ENCODE data around the gene VWA8.
A peak's percentile ranks its signal among the peaks of the same experiment; 100 is the strongest.

The VWA8 gene

DNA sequence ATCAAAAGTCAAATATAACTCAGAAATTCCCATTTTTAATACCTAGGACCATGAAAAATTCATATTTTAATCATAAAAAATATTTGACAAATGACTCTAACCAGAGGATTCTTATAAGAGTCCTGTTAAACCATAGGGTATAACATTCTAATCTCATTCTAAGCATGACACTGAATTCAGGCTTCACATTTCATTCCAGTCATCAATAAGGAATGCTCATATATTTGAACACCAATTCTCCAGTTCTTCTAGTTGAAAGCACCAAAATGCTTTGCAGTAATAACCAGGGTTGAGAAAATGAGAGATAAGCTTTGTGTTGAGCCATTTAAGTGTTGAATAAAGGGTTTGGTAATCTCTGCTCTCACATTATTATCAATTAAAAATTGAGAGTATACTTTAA lies 147.5 kb downstream of the VWA8 start:
- TF ChIP-seq BACH2 (CRISPR knock-in tag; IDR thresholded peaks at IDR 0.05; ENCODE audit: borderline replicate concordance) (no peak), ISL1 (CRISPR knock-in tag; IDR thresholded peaks at IDR 0.05) (no peak), ARNTL (CRISPR knock-in tag; IDR thresholded peaks at IDR 0.05; ENCODE audit: borderline replicate concordance, low read depth) (no peak), OSR1 (CRISPR knock-in tag; IDR thresholded peaks at IDR 0.05) (no peak), TCF4 (CRISPR knock-in tag; IDR thresholded peaks at IDR 0.05; ENCODE audit: borderline replicate concordance) (no peak), PPARA (CRISPR knock-in tag; IDR thresholded peaks at IDR 0.05; ENCODE audit: borderline replicate concordance) (no peak), ZFP3 (CRISPR knock-in tag; IDR thresholded peaks at IDR 0.05) (no peak), CSDC2 (CRISPR knock-in tag; IDR thresholded peaks at IDR 0.05) (no peak), ZNF565 (CRISPR knock-in tag; conservative IDR thresholded peaks at IDR 0.05; ENCODE audit: low read depth) (no peak), ZC3H10 (CRISPR knock-in tag; IDR thresholded peaks at IDR 0.05) (no peak), RARB (CRISPR knock-in tag; IDR thresholded peaks at IDR 0.05) (no peak), ESRRG (CRISPR knock-in tag; IDR thresholded peaks at IDR 0.05) (no peak), GLIS3 (CRISPR knock-in tag; IDR thresholded peaks at IDR 0.05) (no peak), ZFP30 (CRISPR knock-in tag; IDR thresholded peaks at IDR 0.05) (no peak)
- TF ChIP-seq, protein P1, sequence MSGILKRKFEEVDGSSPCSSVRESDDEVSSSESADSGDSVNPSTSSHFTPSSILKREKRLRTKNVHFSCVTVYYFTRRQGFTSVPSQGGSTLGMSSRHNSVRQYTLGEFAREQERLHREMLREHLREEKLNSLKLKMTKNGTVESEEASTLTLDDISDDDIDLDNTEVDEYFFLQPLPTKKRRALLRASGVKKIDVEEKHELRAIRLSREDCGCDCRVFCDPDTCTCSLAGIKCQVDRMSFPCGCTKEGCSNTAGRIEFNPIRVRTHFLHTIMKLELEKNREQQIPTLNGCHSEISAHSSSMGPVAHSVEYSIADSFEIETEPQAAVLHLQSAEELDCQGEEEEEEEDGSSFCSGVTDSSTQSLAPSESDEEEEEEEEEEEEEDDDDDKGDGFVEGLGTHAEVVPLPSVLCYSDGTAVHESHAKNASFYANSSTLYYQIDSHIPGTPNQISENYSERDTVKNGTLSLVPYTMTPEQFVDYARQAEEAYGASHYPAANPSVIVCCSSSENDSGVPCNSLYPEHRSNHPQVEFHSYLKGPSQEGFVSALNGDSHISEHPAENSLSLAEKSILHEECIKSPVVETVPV (CRISPR knock-in tag; IDR thresholded peaks at IDR 0.05), result no peak
- TF ChIP-seq, protein P2, sequence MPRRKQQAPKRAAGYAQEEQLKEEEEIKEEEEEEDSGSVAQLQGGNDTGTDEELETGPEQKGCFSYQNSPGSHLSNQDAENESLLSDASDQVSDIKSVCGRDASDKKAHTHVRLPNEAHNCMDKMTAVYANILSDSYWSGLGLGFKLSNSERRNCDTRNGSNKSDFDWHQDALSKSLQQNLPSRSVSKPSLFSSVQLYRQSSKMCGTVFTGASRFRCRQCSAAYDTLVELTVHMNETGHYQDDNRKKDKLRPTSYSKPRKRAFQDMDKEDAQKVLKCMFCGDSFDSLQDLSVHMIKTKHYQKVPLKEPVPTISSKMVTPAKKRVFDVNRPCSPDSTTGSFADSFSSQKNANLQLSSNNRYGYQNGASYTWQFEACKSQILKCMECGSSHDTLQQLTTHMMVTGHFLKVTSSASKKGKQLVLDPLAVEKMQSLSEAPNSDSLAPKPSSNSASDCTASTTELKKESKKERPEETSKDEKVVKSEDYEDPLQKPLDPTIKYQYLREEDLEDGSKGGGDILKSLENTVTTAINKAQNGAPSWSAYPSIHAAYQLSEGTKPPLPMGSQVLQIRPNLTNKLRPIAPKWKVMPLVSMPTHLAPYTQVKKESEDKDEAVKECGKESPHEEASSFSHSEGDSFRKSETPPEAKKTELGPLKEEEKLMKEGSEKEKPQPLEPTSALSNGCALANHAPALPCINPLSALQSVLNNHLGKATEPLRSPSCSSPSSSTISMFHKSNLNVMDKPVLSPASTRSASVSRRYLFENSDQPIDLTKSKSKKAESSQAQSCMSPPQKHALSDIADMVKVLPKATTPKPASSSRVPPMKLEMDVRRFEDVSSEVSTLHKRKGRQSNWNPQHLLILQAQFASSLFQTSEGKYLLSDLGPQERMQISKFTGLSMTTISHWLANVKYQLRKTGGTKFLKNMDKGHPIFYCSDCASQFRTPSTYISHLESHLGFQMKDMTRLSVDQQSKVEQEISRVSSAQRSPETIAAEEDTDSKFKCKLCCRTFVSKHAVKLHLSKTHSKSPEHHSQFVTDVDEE (CRISPR knock-in tag; IDR thresholded peaks at IDR 0.05), result no peak
- TF ChIP-seq, protein P3, sequence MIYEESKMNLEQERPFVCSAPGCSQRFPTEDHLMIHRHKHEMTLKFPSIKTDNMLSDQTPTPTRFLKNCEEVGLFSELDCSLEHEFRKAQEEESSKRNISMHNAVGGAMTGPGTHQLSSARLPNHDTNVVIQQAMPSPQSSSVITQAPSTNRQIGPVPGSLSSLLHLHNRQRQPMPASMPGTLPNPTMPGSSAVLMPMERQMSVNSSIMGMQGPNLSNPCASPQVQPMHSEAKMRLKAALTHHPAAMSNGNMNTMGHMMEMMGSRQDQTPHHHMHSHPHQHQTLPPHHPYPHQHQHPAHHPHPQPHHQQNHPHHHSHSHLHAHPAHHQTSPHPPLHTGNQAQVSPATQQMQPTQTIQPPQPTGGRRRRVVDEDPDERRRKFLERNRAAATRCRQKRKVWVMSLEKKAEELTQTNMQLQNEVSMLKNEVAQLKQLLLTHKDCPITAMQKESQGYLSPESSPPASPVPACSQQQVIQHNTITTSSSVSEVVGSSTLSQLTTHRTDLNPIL (CRISPR knock-in tag; IDR thresholded peaks at IDR 0.05; ENCODE audit: low read depth), result no peak
- TF ChIP-seq, protein P4, sequence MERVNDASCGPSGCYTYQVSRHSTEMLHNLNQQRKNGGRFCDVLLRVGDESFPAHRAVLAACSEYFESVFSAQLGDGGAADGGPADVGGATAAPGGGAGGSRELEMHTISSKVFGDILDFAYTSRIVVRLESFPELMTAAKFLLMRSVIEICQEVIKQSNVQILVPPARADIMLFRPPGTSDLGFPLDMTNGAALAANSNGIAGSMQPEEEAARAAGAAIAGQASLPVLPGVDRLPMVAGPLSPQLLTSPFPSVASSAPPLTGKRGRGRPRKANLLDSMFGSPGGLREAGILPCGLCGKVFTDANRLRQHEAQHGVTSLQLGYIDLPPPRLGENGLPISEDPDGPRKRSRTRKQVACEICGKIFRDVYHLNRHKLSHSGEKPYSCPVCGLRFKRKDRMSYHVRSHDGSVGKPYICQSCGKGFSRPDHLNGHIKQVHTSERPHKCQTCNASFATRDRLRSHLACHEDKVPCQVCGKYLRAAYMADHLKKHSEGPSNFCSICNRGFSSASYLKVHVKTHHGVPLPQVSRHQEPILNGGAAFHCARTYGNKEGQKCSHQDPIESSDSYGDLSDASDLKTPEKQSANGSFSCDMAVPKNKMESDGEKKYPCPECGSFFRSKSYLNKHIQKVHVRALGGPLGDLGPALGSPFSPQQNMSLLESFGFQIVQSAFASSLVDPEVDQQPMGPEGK (CRISPR knock-in tag; IDR thresholded peaks at IDR 0.05; ENCODE audit: borderline replicate concordance), result no peak
- TF ChIP-seq, protein P5, sequence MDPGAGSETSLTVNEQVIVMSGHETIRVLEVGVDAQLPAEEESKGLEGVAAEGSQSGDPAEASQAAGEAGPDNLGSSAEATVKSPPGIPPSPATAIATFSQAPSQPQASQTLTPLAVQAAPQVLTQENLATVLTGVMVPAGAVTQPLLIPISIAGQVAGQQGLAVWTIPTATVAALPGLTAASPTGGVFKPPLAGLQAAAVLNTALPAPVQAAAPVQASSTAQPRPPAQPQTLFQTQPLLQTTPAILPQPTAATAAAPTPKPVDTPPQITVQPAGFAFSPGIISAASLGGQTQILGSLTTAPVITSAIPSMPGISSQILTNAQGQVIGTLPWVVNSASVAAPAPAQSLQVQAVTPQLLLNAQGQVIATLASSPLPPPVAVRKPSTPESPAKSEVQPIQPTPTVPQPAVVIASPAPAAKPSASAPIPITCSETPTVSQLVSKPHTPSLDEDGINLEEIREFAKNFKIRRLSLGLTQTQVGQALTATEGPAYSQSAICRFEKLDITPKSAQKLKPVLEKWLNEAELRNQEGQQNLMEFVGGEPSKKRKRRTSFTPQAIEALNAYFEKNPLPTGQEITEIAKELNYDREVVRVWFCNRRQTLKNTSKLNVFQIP (CRISPR knock-in tag; IDR thresholded peaks at IDR 0.05; ENCODE audit: borderline replicate concordance, low read depth), result no peak
- ATAC-seq, result peak; percentile 71

DNA sequence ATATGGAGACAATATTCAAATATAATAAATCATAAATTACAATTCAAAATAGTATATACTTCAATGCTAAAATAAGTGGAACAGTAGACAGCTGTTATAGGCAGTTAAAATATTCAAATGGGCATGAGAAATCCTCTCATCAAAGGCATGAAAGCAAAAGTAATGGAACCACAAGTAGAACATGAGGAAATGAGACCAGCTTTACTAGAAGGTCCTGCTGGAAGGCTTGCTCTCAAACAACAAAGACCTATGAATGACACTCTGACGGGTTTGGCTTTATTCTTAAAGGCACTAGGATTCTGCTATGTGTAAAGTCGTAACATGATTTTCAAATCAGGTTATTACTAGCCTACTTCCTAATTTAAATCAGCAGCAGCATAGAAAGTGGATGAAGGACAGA lies 148.1 kb downstream of the VWA8 start:
- ATAC-seq, result no peak
- TF ChIP-seq, protein P5 (CRISPR knock-in tag; IDR thresholded peaks at IDR 0.05; ENCODE audit: borderline replicate concordance, low read depth), result no peak
- no peak for TF ChIP-seq SNAI2 (CRISPR knock-in tag; IDR thresholded peaks at IDR 0.05)
- no peak for TF ChIP-seq OSR1 (CRISPR knock-in tag; IDR thresholded peaks at IDR 0.05)
- no peak for TF ChIP-seq PPARA (CRISPR knock-in tag; IDR thresholded peaks at IDR 0.05; ENCODE audit: borderline replicate concordance)
- TF ChIP-seq ISL1 (CRISPR knock-in tag; IDR thresholded peaks at IDR 0.05), result no peak
- no peak for TF ChIP-seq ARNTL (CRISPR knock-in tag; IDR thresholded peaks at IDR 0.05; ENCODE audit: borderline replicate concordance, low read depth)
- no peak for TF ChIP-seq ESRRG (CRISPR knock-in tag; IDR thresholded peaks at IDR 0.05)
- no peak for TF ChIP-seq ZC3H10 (CRISPR knock-in tag; IDR thresholded peaks at IDR 0.05)
- TF ChIP-seq, protein P1 (CRISPR knock-in tag; IDR thresholded peaks at IDR 0.05), result no peak
- no peak for TF ChIP-seq TCF4 (CRISPR knock-in tag; IDR thresholded peaks at IDR 0.05; ENCODE audit: borderline replicate concordance)
- TF ChIP-seq, protein P2 (CRISPR knock-in tag; IDR thresholded peaks at IDR 0.05), result no peak
- TF ChIP-seq ZNF565 (CRISPR knock-in tag; conservative IDR thresholded peaks at IDR 0.05; ENCODE audit: low read depth), result no peak
- TF ChIP-seq, protein P3 (CRISPR knock-in tag; IDR thresholded peaks at IDR 0.05; ENCODE audit: low read depth), result no peak
- TF ChIP-seq ZNF70 (CRISPR knock-in tag; IDR thresholded peaks at IDR 0.05), result no peak
- TF ChIP-seq GLIS3 (CRISPR knock-in tag; IDR thresholded peaks at IDR 0.05), result no peak
